ENCODE measurements around the gene PSMG1.

PSMG1 gene

GRCh38 chr21:39196310-39196709 is 13.1 kb upstream of the PSMG1 start:
- TF ChIP-seq CTCF (IDR thresholded peaks at IDR 0.05), result no peak
- Mint-ChIP-seq H3K27ac (no peak overlapping the region), H3K9me3 (no peaks in the 10 kb centered on the region), H3K4me3 (no peak overlapping the region), H3K36me3 (ENCODE audit: low read depth) (peaks cover 58% of the 10 kb centered on the region), H3K4me1 (peaks cover 5% of the 10 kb centered on the region), H3K27me3 (ENCODE audit: low read depth, poor library complexity) (no peaks in the 10 kb centered on the region)
- no peak for DNase-seq

GRCh38 chr21:39193380-39193779 is 10.1 kb upstream of the PSMG1 start:
- no peak for DNase-seq
- no peak overlapping the region for H3K27ac Mint-ChIP-seq
- H3K4me1 Mint-ChIP-seq, result peaks cover 5% of the 10 kb centered on the region
- H3K27me3 Mint-ChIP-seq (ENCODE audit: low read depth, poor library complexity), result no peaks in the 10 kb centered on the region
- H3K36me3 Mint-ChIP-seq (ENCODE audit: low read depth), result peaks cover 37% of the 10 kb centered on the region
- no peak for TF ChIP-seq CTCF (IDR thresholded peaks at IDR 0.05)
- no peaks in the 10 kb centered on the region for H3K9me3 Mint-ChIP-seq
- H3K4me3 Mint-ChIP-seq, result no peak overlapping the region

DNA sequence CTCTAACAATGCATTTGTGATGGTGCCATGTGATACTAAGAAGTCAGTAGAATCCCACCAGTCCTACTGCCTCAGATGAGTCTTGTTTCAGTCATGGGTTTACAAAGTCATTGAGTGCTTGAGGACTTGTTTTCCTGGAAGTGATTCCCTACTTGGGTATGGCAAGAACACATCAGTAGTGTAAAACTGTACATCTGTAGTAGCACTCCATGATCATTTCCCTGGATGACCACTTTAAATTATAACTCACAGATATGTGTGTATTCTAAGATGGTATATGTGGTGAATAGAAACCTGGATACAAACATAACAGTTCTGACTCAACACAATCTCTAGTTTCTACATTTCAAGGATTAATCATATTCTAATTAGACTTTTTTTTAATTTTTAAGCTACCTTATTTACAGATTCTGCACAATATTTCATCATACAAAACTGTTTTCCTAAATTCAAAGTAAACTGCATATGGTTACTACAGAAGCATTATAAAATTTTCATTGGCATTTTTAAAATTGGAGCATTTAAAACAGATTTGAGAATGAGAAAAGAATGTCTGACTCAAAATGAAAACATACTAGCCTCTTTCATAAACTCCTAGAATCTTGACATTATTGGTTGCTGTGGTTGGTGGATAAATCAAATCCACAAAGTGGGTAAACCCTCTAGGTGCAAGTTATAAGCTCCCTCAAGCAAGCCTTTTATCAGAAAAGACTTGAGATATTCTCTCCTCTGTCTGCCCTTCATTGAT is 6.8 kb upstream of the PSMG1 start:
- DNase-seq, result no peak
- peaks cover 37% of the 10 kb centered on the region for H3K4me1 Mint-ChIP-seq
- H3K4me3 Mint-ChIP-seq, result no peak overlapping the region
- H3K27ac Mint-ChIP-seq, result no peak overlapping the region
- TF ChIP-seq CTCF (IDR thresholded peaks at IDR 0.05), result no peak
- H3K36me3 Mint-ChIP-seq (ENCODE audit: low read depth), result peaks cover 9% of the 10 kb centered on the region
- H3K27me3 Mint-ChIP-seq (ENCODE audit: low read depth, poor library complexity), result no peaks in the 10 kb centered on the region
- H3K9me3 Mint-ChIP-seq, result no peaks in the 10 kb centered on the region

DNA sequence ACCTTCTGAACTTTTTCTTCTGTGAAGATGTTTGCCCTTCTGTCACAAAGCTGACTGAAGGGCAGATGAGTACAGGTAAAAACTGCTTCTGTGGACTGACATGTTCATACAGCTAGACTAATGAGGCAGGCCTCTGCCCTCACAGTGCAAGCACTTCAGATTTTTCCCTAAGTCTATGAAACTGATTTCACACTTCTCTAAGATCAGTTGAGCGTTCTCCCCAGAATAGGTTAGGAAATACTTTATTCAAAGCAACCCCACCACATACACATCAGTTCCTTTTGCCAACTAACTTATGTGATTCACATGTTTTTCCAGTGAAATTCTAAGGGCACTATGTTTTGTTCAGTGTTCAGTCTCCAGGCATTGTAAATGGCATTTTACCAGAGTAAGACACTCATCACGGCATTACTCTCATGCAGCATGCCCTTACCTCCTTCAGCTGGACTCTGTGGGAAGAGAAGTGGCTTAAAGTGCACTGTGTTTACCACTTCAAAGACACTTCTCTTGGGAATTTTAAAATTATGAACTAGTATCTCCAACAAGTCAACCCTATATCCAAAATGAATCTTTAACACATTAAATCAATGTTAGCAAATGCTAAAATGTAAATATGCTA is 5.4 kb upstream of the PSMG1 start:
- H3K9me3 Mint-ChIP-seq, result no peaks in the 10 kb centered on the region
- peak overlapping the region; percentile 90 for H3K27ac Mint-ChIP-seq
- no peak for DNase-seq
- peaks cover 49% of the 10 kb centered on the region for H3K4me1 Mint-ChIP-seq
- no peak for TF ChIP-seq CTCF (IDR thresholded peaks at IDR 0.05)
- H3K4me3 Mint-ChIP-seq, result no peak overlapping the region
- peaks cover 8% of the 10 kb centered on the region for H3K36me3 Mint-ChIP-seq (ENCODE audit: low read depth)
- no peaks in the 10 kb centered on the region for H3K27me3 Mint-ChIP-seq (ENCODE audit: low read depth, poor library complexity)

DNA sequence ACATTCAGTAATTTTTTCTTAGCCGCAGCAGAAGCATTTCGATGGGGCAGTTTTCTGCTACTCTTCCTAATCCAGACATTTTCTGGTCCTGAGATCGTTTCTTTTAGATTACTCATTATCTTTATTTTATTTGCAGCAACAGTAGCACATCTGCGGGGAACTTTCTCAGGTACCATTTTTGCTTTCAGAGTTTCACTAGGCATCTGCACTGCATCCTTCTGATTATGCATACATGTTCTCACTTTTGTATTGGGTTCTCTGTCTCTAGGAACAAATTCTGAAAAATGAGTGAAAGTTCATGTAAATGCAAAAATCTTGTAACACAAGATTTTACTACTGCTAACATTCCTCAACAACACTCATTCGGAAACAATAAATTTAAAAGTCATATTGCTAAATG is 3.9 kb upstream of the PSMG1 start:
- Mint-ChIP-seq H3K9me3 (no peaks in the 10 kb centered on the region), H3K4me3 (no peak overlapping the region), H3K27me3 (ENCODE audit: low read depth, poor library complexity) (no peaks in the 10 kb centered on the region), H3K36me3 (ENCODE audit: low read depth) (peaks cover 5% of the 10 kb centered on the region), H3K4me1 (peaks cover 54% of the 10 kb centered on the region), H3K27ac (no peak overlapping the region)
- DNase-seq, result no peak
- TF ChIP-seq CTCF (IDR thresholded peaks at IDR 0.05), result no peak

- Mint-ChIP-seq H3K27ac (no peak overlapping the region), H3K36me3 (ENCODE audit: low read depth) (peaks cover under 1% of the 10 kb centered on the region), H3K4me1 (peaks cover 59% of the 10 kb centered on the region), H3K27me3 (ENCODE audit: low read depth, poor library complexity) (no peaks in the 10 kb centered on the region), H3K4me3 (no peak overlapping the region), H3K9me3 (no peaks in the 10 kb centered on the region)
- no peak for DNase-seq
- no peak for TF ChIP-seq CTCF (IDR thresholded peaks at IDR 0.05)
These were observed 3.4 kb upstream of the PSMG1 start for GRCh38 chr21:39186676-39187075.

All from nephron progenitor cell (in vitro differentiated cells).